ENCODE results near the gene LBP.
"Not testable (repeated sequence)": the region's sequence is repeated elsewhere in the genome, so short reads cannot be mapped to it uniquely, and the experiment has no call there.

Gene LBP

GRCh38 chr20:38346247-38346651 lies at the start of gene LBP:
Gene LBP (plus strand): TSS chr20:38346482. CDS start chr20:38346517, 35 bp downstream.
- in situ Hi-C loops (cut with HindIII; ENCODE audit: low sequenced_read_pairs): no loop called here

GRCh38 chr20:38297916-38298674 lies 48.2 kb upstream of the LBP start:
- in situ Hi-C loops (cut with HindIII; ENCODE audit: low sequenced_read_pairs): no loop called here

- in situ Hi-C loops (cut with HindIII; ENCODE audit: low sequenced_read_pairs): no loop called here
Measured at GRCh38 chr20:38298768-38299288, 47.5 kb upstream of the LBP start.

GRCh38 chr20:38299963-38300362 lies 46.3 kb upstream of the LBP start:
- in situ Hi-C loops (cut with HindIII; ENCODE audit: low sequenced_read_pairs): no loop called here

GRCh38 chr20:38300438-38300837 lies 45.8 kb upstream of the LBP start:
- in situ Hi-C loops (cut with HindIII; ENCODE audit: low sequenced_read_pairs): no loop called here

GRCh38 chr20:38301309-38301708 lies 45.0 kb upstream of the LBP start:
- in situ Hi-C loops (cut with HindIII; ENCODE audit: low sequenced_read_pairs): no loop called here

- in situ Hi-C loops (cut with HindIII; ENCODE audit: low sequenced_read_pairs): no loop called here
Measured at GRCh38 chr20:38302786-38303185, 43.5 kb upstream of the LBP start.

- in situ Hi-C loops (cut with HindIII; ENCODE audit: low sequenced_read_pairs): no loop called here
Measured at GRCh38 chr20:38303908-38304379, 42.3 kb upstream of the LBP start, which contains the start of gene BPI. Gene BPI (plus strand): TSS chr20:38304156. CDS start chr20:38304224, 68 bp downstream.

- in situ Hi-C loops (cut with HindIII; ENCODE audit: low sequenced_read_pairs): no loop called here
Measured at GRCh38 chr20:38304845-38305447, 41.3 kb upstream of the LBP start.

GRCh38 chr20:38305541-38305940 lies 40.7 kb upstream of the LBP start:
- in situ Hi-C loops (cut with HindIII; ENCODE audit: low sequenced_read_pairs): no loop called here

GRCh38 chr20:38306379-38306778 lies 39.9 kb upstream of the LBP start:
- in situ Hi-C loops (cut with HindIII; ENCODE audit: low sequenced_read_pairs): no loop called here

GRCh38 chr20:38307371-38308046 lies 38.8 kb upstream of the LBP start:
- in situ Hi-C loops (cut with HindIII; ENCODE audit: low sequenced_read_pairs): no loop called here

- in situ Hi-C loops (cut with HindIII; ENCODE audit: low sequenced_read_pairs): no loop called here
Measured at GRCh38 chr20:38308047-38308438, 38.2 kb upstream of the LBP start.

GRCh38 chr20:38308447-38308846 lies 37.8 kb upstream of the LBP start:
- in situ Hi-C loops (cut with HindIII; ENCODE audit: low sequenced_read_pairs): no loop called here

GRCh38 chr20:38311091-38311490 lies 35.2 kb upstream of the LBP start:
- in situ Hi-C loops (cut with HindIII; ENCODE audit: low sequenced_read_pairs): no loop called here

- in situ Hi-C loops (cut with HindIII; ENCODE audit: low sequenced_read_pairs): no loop called here
Measured at GRCh38 chr20:38311491-38311890, 34.8 kb upstream of the LBP start.

- in situ Hi-C loops (cut with HindIII; ENCODE audit: low sequenced_read_pairs): no loop called here
Measured at GRCh38 chr20:38313676-38314075, 32.6 kb upstream of the LBP start.

- in situ Hi-C loops (cut with HindIII; ENCODE audit: low sequenced_read_pairs): not testable (repeated sequence)
Measured at GRCh38 chr20:38314350-38314749, 31.9 kb upstream of the LBP start.

- in situ Hi-C loops (cut with HindIII; ENCODE audit: low sequenced_read_pairs): no loop called here
Measured at GRCh38 chr20:38315290-38315966, 30.9 kb upstream of the LBP start.

- in situ Hi-C loops (cut with HindIII; ENCODE audit: low sequenced_read_pairs): no loop called here
Measured at GRCh38 chr20:38316341-38316740, 29.9 kb upstream of the LBP start.

- in situ Hi-C loops (cut with HindIII; ENCODE audit: low sequenced_read_pairs): no loop called here
Measured at GRCh38 chr20:38317422-38317821, 28.9 kb upstream of the LBP start.
